GM19463 (cell line): ENCODE results near the gene ADPRS.
A peak's percentile ranks its signal among the peaks of the same experiment; 100 is the strongest.

Experiments used
- ATAC-seq: cut with Tn5 transposase; IDR thresholded peaks from one replicate; pipeline ENCODE4 v1.9.1; 2021; ENCODE audit warnings: mild to moderate bottlenecking, moderate library complexity; ENCODE audit not compliant: unreplicated experiment

Gene ADPRS, protein sequence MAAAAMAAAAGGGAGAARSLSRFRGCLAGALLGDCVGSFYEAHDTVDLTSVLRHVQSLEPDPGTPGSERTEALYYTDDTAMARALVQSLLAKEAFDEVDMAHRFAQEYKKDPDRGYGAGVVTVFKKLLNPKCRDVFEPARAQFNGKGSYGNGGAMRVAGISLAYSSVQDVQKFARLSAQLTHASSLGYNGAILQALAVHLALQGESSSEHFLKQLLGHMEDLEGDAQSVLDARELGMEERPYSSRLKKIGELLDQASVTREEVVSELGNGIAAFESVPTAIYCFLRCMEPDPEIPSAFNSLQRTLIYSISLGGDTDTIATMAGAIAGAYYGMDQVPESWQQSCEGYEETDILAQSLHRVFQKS

DNA sequence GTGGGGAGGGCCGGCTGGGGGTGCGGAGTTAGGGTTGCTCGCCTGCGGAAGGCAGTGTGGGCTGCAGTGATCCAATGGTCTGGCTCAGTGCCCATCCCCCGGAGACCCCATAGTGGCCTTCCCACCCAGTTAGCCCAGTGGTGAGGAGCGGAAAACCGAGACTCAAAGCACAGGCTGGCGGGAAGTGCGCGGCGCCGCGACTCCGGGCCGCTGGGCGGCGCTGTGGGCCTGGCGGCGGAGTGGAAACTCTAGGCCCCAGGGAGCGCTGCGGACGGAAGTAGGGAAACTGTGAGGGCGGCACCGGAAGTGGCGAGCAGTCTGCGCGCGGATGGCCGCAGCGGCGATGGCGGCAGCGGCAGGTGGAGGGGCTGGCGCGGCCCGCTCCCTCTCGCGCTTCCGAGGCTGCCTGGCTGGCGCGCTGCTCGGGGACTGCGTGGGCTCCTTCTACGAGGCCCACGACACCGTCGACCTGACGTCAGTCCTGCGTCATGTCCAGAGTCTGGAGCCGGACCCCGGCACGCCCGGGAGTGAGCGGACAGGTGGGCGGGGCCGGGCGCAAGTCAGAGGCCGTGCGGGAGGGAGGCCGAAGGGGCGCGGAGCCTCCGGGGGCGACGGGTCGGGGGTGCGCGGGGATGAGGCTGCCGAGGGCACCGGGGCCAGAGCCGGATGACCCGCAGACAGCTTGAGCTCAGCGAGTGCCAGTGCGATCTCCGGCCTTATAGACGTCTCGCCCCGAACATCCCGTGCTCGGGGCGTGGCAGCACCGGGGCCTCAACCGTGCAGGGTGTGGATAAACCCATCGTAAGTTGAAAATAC lies at the start of gene ADPRS:
TSS of gene ADPRS (plus strand) at position 316 of the 816 bp plus-strand sequence. CDS start at position 329, 13 bp downstream.
- peak; percentile 74 for ATAC-seq

DNA sequence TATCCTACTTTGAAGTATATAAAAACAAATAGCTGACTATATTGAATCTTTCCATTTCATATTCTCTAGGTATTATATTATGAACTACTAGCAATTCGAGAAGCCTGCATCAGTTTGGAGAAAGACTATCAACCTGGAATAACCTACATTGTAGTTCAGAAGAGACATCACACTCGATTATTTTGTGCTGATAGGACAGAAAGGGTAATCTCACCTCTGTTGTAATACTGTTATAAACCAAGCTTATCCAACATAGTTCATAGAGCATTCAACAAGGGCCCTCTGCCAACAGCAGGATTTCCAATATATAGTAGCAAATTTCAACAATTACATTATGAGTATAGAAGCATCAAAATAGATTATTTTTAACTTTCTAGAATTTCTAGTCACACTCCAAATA lies 48.5 kb upstream of the ADPRS start:
- ATAC-seq: no peak

DNA sequence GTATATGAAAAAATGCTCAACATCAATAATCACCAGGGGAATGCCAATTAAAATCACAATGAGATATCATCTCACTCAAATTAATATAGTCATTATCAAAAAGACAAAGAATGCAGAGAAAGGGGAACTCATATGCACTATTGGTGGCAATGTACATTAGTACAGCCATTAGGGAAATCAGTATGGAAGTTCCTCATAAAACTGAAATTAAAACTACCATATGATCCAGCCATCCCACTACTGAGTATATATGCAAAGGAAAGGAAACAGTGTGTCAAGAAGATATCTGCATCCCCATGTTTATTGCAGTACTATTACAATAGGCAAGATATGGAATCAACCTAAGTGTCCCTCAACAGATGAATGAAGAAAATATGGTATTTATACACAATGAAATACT lies 36.9 kb upstream of the ADPRS start:
- ATAC-seq: no peak

DNA sequence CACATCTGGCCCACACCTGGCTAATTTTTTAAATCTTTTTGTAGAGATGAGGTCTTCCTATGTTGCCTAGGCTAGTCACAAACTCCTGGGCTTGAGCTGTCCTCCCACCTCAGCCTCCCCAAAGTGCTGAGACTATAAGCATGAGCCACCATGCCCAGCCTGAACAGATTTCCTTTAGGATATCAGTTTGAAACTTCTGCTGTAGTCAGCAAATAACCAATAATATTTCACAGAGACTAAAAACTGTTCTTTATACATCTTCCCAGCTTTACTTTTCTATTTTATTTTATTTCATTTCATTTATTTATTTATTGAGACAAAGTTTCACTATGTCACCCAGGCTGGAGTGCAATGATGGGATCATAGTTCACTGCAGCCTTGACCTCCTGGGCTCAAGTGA lies 34.7 kb upstream of the ADPRS start:
- ATAC-seq: no peak

DNA sequence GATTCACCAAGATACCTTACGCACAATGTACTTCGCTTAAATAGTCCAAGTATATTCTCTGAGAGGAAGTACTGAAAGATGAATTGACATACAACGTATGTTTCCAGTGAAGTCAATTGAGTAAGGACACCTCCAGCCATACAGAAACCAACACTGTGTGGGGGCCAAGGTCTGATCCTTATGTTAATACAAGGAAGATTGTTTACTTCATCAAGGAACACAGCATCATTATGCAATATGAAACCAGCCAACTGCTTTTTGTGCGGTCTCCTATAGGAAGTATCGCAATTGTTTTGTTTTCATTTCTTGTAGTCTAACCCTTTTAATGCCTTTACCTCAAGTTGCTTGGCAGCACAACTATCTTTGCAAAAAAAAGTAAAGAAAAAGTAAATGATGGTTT lies 33.0 kb upstream of the ADPRS start:
- ATAC-seq: no peak

DNA sequence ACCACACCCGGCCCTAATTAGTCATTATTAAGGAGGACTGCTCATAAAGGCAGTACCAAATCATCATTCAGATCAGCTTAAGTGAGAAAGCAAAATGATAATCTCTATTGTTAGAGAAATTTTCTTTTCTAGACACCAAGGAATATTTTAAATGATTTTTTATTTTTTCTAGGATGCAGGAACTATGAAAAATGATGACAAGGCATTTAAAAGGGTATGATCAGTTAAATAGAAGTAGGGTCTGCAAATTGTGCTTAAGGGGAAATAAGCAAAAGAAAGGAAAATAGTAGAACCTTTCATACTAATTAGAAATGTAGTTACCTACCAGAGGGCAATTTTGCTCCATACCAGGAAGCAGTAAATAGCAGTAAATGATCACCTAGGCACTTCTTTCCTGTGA lies 26.4 kb upstream of the ADPRS start:
- ATAC-seq: no peak

DNA sequence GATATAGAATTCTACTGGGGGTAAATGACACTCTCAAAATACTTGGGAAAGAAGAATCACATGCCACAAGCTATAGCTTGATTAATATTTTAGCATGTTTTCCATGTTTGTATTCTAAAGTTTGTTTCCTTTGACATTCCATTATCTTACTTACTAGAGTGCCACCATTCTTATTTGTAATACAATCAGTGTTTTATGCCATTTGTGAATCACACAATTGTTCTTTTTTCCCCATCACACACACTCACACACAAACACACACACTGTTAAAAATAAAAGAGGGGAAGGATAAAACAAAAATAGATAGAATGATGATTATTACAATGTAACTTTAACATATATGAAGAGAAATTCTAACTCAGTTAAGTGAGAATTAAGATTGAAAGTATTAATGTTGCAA lies 20.8 kb upstream of the ADPRS start:
- ATAC-seq: no peak

DNA sequence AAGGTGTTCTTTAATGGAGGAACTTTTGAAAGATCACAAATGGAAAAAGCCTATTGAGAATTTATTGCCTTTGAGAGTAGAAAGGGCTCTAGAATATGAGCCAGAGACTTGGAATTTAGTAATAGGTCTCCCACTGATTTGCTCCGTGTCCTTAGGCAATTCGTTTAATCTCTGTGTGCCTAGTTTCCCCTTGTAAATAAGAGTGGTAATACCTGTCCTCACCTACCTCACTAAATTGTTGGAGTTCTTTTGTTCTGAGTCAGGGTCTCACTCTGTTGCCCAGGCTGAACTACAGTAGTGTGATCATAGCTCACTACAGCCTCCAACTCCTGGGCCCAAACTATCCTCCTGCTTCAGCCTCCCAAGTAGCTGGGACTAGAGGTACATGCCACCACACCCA lies 19.8 kb upstream of the ADPRS start:
- no peak for ATAC-seq

DNA sequence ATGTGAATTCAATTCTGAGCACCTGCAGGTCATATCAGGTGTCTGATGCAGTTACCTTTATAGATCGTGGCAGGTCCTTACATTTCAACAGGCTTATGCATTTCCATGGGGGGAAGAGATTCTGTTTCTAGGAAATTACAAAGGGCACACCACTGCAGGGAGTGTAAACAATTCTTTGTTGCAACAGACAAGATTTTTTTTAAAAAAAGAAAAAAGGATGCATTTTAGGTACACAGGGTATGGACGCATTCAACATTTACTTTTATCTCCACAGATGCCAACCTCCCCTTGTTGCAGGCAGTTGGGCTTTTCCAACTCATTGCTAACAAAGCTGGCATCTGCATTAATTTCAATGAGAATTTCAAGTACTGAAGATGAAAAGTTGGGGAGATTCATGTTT lies 18.3 kb upstream of the ADPRS start:
- no peak for ATAC-seq

DNA sequence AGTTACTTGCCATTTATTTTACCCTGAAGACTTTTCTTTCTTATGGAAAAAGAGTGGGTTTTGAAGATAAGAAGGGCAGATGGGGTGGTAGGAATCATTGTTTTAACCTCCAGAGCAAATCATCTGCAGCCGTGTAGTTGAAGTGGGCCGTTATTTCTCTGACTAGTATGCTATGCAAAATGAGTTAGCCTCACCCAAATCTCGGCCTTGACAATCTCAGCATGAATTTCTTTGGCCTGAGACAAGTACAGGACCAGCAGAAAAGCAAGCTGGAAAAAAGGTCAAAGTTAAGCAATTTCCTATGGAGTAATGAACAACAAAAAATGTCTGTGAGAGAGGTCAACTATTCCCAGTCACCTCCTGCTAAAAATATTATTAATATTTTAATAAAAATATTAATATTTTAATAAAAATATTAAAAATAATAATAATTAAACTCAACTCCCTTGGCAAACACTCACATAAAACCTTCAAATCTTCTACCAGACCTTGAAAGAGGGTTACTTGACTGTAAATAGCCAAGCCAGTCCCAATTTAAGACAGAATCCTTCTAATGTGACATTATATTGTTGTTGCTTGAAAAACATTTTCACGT lies 11.6 kb upstream of the ADPRS start:
- ATAC-seq: no peak

DNA sequence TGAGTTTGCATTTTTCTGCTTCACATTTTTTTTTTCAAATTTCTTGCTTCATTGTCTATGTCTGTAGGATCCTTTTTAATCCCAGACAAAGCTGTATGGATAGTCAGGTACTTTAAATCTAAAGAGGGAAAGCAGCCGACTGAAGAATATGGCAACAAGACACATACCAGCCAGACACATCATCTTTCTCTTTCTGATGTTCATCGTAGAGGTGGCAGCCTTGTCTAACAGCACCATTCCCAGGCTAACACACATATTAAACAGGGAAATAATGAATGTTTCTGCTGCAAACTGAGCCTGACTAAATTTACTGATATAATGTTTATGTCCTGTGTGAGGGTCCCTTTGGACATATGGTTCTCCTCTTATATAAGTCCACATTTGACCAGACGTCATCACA lies 8.5 kb upstream of the ADPRS start:
- no peak for ATAC-seq

DNA sequence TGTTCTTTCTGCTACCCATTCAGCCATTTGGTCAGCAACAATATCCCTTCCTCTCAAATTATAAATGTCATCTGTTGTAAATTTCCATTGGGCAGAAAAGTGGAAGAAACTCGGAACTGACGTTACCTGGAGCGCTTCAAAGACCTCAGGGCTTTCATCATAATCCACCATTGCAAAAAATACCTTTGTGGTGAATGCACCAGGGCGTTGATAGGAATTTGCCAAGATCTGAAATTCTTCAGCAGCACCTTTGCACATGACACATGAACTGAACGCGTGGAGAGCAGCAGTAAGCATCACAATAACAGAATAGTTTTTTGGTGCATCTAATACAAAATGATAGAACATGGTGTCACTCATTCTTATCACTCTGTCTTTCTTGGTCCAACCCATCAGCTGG lies 7.9 kb upstream of the ADPRS start:
- no peak for ATAC-seq

DNA sequence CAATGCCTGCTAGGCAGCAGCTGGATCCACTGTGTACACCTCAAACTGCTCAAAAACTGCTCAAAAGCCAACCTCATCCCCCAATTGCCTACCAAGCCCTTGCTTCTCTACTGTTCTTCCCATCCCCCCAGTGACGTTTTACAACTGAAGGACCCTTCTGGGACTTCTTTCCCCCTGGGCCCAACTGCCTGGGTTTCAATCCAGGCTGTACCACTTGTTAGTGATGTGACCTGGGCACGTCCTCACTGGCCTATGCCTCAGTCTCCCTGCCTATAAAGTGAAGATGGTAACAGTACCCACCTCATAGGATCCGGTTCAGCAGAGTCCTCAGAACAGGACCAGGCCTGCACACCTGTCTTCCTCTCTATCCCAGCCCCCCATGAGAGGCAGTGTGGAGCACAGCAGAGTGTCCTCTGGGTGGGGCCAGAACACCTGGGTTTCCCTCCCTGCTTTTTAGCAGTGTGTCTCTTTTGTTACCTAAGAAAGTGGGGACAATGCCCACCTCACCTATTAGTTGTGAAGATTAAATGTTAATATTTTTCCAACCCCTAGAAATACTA lies 6.7 kb upstream of the ADPRS start:
- no peak for ATAC-seq

DNA sequence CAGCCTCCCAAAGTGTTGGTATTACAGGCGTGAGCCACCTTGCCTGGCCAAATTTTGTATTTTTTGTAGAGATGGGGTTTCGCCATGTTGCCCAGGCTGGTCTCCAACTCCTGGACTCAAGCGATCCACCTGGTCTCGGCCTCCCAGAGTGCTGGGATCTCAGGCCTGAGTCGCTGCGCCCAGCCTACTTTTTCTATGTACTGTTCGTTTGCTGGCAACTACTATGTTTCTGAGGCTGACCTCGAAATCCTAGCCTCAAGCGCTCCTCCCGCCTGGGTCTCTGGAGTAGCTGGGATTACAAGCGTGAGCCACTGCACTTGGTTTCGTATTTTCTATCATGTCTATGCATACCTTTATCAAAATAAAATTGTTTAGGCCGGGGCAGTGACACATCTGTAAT lies 5.5 kb upstream of the ADPRS start:
- ATAC-seq: no peak

DNA sequence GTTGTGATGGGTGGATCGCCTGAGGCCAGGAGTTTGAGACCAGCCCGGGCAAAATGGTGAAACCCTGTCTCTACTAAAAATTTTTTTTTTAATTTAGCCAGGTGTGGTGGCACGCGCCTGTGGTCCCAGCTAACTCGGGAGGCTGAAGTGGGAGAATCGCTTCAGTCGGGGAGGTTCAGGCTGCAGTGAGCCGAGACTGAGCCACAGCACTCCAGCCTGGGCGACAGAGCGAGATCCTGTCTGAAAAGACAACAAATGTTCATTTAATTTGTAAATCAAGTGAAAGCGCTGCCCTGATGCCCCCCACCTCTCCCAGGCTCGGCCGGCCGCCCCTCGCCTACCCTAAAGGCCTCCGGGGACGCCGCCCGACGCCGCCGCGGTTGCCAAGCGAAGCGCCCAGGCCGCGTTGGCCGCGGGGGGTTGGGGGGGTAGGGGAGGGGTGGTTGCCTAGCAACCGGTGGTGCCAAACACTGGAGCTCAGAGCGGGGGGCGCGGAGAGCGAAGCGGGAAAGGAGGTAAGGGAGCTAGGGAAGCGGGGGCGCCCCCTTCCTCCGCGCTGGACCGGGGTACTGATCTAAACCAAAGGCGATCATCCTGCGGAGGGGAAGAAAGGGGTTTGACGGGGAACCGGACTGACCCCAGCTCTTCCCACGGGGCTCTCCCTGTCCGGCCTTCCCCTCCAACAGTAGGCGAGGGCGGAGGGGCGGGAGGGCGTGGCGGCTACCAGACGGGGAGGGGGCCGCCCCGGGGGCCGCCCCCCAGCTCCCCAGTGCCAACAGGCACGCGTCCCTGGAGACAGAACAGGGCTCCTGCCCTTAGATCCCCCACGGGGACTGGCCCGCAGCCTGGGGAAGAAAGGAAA lies 4.8 kb upstream of the ADPRS start, which contains the start of gene TEKT2:
TSS of gene TEKT2 (plus strand) at position 460 of the 862 bp plus-strand sequence. CDS start 828 bp downstream, outside the sequence.
- ATAC-seq: no peak

DNA sequence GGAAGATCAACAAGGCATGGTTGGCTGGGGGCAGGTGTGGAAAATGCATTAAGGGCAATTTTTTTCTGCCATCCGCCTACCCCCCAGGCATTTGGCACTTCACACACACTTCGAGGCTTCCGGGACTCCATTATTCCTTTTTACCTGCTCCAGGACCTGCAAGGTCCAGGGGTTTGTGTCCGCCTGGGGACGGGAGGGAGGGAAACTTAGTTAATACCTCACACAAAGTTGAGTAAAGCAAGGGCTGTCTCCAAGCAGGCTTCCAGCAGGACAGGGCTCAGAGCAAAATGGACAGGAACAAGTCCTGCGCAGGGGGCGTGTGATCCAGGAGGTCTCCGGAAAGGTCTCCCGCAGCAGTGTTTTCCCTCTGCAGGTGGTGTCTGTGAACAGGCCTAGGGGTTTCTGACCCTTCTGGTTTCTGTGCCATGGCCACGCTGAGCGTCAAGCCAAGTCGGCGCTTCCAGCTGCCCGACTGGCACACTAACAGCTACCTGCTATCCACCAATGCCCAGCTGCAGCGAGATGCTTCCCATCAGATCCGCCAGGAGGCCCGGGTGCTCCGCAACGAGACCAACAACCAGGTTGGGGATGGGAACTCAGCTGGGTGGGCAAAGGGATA lies 4.1 kb upstream of the ADPRS start:
- ATAC-seq: no peak

DNA sequence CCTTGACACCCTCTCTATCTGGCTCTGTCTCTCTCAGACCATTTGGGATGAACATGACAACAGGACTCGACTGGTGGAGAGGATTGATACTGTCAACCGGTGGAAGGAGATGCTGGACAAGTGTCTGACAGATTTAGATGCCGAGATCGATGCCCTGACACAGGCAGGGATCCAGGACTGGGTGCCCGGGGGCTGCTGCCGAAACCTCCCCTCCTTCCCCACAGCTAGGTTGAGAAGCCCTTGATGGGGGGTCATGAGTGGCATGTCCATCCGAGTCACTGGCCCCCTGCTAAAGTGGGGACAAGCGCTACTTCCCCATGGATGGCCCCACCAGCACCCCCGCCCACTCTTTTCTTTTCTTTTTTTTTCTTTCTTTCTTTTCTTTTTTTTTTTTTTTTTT lies 3.6 kb upstream of the ADPRS start:
- no peak for ATAC-seq

DNA sequence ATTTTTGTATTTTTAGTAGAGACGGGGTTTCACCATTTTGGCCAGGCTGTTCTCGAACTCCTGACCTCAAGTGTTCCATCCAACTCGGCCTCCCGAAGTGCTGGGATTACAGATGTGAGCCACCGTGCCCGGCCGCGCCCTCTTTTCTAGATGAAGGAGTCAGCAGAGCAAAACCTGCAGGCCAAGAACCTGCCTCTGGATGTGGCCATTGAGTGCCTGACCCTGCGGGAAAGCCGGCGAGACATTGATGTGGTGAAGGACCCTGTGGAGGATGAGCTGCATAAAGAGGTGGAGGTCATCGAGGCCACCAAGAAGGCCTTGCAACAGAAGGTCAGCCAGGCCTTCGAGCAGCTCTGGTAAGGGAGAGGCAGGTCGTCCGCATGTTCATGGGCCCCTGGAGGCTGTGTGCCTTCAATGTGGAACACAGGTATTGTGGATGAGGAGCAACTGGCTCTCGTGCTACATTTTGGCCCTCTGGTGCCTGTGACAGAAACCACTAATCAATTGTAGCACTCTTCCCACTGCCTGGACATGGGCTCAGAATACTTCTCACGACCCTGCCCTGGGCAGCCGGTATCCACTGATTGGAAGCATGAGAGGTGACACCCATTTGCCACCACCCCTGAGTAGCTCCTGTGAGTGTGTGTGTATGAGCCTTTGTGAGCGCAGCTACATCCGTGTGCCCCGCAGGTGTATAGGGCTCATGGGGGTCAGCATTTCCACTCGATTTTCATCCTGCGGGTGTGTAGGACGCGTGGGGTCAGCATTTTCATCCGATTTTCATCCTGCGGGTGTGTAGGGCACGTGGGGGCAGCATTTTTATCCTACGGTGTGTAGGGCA lies 2.8 kb upstream of the ADPRS start:
- ATAC-seq: no peak

DNA sequence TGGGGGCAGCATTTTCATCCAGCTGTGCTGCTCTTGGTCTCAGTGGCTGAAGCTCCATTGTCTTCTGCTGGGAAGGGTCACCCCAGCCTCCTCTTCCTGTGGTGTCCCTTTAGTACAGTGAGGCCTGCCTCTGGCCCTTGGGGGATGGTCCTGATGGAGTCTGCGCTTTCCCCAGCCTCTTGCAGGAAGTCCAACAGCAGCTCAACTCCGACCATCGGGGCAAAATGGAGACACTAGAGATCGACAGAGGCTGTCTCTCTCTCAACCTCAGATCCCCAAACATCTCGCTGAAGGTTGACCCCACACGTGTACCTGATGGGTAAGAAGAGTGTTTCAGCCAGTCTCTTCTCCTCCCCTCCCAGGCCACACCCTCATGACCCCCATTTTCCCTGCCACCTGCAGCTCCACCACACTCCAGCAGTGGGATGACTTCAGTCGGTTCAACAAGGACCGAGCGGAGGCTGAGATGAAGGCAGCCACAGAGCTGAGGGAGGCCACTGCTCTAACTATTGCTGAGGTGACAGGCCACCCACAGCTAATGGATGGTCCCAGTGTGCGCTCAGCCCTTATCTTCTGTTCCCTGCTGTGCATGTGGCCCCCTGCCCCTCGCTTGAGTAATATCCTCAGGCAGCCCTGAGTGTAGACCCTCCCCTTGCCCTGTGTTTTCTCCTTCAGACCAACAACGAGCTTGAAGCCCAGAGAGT lies 2.0 kb upstream of the ADPRS start:
- no peak for ATAC-seq
